Measurements from ENCODE around the gene PRCD.

PRCD gene

DNA sequence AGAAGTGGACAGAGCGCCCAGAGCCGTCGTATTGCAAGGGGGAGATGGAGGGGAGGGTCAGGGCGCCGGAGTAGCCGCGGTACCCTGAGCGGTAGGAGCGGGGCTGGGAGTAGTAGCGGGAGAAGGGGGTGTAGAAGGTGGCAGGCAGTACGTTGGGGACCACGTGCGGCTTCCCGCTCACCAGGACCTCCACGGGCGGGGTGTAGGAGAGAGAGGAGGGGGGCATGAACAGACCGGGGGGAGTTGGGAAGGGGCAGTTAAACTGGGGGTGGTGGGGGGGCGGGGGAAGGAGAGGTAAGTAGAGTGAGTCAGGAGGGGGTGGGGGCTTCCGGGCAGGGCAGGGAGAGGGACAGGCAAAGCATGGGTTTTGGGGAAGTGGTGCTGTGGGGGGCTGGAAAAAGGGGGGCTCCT, 29.0 kb downstream of the PRCD start:
- no peak for DNase-seq (ENCODE audit: low read depth in 2 of 3, low spot score in 1 of 3)

DNA sequence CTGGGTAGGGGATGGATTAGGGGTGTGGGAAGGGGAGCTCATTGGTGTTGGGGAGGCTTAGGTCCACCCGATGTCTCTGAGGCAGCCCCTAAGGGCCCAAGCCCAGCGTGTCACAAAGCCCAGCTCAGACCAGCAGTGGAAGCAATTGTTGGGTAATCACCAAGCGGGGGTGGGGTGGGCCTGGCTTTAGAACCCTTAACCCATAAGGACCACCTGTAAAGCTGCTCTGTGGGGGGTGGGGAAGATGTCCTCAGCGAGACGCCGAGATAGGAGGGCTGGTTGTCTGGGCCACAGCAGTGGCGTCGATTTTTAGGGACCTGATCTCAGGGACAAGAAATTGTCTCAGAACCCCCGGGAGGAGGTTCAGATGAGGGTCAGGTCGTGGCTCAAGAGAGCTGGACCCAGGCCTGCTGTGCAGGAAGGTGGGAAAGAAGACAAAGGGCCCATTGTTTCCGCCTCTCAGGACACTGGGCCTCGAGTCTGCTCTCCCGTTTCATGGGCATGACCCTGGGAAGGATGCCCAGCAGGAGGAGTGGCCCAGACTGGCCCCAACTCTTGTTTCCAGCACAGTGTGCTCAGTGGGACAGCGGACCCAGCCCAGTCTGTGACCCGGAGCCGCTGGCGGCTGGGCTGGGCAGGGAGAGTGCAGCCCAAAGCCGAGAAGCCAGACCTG, 29.9 kb downstream of the PRCD start:
- no peak for DNase-seq (ENCODE audit: low read depth in 2 of 3, low spot score in 1 of 3)

DNA sequence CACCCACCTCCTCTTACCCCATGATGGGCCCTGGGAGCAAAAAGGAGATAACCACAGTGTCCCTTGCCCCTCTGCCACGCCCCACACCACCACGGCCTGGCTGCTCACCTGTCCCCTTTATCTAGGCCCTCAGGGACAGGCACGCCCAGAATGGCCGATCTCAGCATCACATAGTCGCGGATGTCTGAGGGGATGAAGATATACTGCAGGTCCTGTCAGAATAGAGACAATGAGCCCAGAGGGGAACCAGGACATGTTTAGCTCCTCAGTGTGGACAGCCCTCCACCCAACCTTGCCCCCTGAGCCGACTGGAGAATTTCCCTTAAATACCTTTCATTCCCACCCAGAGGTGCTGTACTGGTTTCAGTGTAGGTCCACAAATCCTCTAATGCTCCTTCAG, 30.6 kb downstream of the PRCD start:
- DNase-seq (ENCODE audit: low read depth in 2 of 3, low spot score in 1 of 3), result no peak

DNA sequence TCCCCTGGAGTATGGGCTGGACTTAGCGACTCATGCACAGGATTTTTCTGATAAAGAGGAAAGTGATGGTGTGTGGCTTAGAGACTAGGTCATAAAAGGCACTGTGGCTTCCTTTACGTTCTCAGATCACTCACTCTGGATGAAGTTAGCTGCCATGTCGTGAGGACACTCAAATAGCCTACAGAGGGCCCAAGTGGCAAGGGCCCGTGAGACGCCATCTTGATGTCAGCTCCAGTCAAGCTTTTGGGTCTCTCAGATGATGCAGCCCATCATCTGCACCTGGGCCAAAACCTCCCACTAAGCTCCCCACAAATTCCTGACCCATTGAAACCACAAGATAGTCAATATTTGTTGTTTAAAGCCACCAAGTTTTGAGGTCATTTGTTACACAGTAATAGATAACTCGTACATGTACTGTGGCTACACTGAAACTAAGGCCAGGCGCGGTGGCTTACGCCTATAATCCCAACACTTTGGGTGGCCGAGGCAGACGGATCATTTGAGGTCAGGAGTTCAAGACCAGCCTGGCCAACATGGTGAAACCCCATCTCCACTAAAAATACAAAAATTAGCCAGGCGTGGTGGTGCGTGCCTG, 31.1 kb downstream of the PRCD start:
- no peak for DNase-seq (ENCODE audit: low read depth in 2 of 3, low spot score in 1 of 3)

DNA sequence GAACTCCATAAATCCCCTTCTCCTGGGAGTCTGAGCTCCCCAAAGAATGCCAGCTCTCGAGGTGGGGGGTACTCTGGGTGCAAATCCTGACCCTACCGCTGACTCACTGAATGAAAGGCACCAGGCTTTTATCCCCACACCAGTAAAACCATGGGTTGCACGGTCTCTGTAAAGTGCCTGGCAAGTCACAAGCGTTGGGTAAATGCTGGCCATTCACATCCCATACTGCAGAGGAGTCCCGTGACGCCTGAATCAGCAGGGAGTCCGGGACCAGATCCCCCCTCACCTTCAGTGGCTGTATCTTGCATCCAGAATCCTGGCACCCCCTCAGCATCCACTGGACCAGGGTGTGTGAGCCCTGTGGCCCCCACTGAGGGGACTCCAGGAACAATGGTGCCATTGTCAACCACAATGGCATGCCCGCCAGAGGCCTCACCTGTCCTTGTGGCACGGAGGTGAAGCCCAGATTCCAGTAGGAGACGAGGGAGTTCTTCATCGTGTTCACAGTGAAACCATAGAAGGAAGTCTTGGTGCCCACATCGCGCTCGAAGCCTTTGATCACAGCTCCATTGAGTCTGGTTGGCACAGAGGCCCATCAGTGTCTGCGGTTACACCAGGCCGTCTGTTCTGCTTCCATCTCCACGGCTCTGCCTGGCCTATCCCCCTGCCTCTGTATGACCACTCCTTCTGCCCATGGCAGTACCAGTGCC, 32.5 kb downstream of the PRCD start:
- no peak for DNase-seq (ENCODE audit: low read depth in 2 of 3, low spot score in 1 of 3)

DNA sequence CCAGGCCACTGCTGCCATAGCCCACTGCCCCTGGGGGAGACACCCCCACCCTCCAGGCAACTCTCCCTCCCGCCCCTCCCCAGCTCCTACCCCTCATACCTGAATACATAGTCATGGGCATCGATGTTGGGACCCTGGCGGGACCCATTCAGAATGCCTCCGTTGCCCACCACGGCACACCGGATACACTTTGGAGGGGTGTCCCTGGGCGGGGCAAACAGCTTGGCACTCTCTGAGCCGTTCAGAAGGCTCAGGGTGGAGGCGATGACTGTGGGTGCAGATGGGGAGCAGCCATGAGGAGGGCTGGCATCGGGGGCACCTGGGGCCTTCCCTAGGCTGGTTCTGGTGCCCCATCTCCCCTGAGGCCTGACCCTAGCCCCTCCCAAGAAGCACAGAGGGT, 33.3 kb downstream of the PRCD start:
- DNase-seq (ENCODE audit: low read depth in 2 of 3, low spot score in 1 of 3), result no peak

DNA sequence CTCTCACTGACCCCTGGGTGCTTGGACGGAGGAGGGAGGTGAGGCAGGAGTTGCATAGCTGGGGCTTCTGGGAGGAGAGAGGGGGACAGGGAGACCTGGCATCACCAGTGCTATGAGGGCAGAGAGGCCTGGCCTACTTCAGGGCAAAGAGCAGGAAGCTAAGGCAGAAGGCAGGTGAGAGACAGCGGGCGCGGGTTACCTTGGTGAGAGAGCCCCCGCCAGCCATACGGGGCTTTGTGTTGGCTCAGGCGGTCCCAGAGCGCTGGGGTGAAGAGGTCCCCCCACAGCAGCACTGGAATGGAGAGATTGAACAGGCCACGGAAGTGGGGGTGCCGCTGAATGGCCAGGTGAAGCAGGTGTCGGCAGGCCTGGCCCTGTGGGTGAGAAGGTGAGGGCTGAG, 34.3 kb downstream of the PRCD start:
- no peak for DNase-seq (ENCODE audit: low read depth in 2 of 3, low spot score in 1 of 3)

DNA sequence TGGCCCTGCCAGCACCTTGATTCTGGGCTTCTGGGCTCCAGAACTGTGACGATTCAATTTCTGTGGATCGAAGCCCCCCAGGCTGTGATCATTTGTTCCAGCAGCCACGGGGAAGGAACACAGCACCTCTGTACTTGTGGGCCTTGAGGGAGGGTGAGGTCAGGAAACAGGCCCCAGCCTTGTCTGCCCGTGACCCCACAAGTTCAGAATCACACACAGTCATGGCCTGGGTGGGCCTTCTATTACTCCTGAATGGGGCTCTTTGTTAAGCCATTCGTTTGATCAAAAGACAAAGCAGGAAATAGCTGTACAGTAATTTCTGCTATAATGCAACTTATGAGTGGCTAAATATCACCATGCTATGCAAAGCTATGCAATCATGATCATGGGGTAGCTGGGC, 35.7 kb downstream of the PRCD start:
- DNase-seq (ENCODE audit: low read depth in 2 of 3, low spot score in 1 of 3), result no peak

DNA sequence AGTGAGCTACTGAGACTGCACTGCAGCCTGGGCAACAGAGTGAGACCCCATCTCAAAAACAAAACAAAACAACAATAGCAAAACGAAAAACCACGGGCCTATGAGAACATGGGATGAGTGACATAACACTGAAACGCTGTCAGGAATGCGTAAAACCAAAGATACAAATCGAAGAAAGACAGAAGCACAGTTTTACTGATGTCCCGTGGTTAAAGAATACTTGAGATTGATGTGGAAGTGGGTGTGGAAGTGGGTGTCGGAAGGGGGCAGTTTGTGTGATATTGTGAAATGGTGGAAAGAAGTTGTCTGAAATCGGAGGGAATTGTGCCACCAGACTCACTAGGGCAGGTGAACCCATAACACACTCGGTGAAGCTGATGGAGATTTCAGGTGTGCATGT, 36.3 kb downstream of the PRCD start:
- no peak for DNase-seq (ENCODE audit: low read depth in 2 of 3, low spot score in 1 of 3)

DNA sequence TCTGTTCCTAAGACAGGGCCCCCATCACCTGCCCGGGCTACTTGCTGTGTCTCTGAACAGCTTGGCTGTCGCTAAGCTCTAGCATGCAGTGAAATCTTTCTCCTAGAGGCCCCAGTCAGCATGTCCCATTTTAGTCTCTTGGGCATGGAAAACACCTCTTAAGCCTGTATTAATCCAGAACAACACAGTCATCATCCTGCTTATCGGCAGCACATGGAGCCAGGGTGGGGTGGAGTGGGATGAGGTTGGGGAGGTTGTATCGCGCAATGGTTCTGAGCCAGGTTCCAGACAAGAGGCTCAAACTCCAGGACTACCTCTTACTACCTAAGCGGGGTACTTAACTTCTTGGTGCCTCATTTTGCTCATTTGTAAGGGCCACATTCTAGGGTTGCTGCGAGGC, 38.0 kb downstream of the PRCD start:
- no peak for DNase-seq (ENCODE audit: low read depth in 2 of 3, low spot score in 1 of 3)

DNA sequence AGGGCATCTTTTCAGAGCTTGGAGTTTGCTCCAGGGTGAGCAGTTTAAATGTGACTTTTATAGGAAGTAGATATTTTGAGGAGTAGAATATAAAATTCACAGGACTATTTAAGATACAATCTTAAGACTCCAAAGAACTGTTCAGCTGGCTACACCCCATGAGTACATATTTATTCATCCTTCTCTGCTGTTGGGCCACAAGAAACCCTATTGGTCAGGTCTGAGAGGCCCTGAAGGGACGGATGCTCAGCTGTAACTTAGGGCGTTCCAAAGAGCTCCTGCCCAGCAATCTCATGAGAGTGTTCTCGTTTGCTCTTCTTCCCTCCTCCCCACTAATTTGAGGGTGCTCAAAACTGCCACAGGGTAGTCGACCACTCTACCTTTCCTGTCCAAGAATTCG, 38.5 kb downstream of the PRCD start:
- no peak for DNase-seq (ENCODE audit: low read depth in 2 of 3, low spot score in 1 of 3)

DNA sequence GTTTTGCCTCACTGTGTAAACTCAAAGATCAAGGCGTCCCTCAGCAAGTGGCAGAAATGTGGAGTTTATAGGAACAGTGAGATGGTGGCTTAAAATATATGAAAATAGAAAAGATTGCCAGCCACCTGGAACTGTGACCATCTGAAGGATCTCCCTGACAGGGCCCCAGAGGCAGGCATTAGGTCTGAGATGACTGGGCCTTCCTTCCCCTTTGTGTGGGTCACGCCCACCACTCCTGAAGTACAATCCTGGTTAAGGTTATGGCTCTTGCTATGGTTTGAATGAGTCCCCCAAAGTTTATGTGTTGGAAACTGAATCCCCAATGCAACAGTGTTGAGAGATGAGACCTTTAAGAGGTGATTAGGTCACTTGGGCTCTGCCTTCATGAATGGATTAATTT, 39.4 kb downstream of the PRCD start:
- no peak for DNase-seq (ENCODE audit: low read depth in 2 of 3, low spot score in 1 of 3)

DNA sequence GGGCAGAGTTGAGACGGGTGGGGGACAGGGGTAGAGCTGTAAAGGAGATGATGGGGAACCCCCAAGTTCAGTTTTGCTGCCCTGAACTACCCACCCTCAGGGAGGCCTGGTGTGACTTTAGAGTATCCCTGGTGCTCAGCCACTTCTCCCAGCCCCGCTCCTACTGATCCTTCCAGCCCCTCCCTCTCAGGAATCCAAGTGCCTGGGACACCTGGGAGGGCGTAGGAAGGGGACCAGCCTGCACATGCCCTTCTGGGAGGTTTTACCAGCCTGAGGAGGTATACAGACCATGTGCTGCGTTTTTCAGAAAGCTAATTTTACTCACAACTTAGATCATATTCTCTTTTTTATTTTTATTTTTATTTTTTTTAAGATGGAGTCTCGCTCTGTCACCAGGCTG, 41.7 kb downstream of the PRCD start:
- DNase-seq (ENCODE audit: low read depth in 2 of 3, low spot score in 1 of 3), result no peak

DNA sequence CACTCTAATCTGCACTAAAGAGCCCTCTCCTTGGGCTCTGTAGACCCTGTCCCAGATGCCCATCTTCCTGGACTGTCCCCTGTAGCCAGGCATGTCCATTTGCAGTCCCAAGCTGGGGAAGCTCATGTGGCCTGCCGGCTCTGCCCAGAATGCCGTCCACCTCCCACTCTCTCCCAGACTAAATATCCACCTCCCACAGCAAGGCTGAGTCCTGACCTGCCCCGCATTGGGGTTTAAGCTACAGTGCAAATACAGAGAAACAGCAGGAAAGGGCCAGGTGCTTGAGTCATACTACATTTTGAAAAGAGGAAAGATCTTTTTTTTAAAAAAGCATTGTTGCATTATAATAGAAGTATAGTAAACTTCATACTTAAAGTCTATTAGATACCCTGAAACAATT, 42.8 kb downstream of the PRCD start:
- no peak for DNase-seq (ENCODE audit: low read depth in 2 of 3, low spot score in 1 of 3)

DNA sequence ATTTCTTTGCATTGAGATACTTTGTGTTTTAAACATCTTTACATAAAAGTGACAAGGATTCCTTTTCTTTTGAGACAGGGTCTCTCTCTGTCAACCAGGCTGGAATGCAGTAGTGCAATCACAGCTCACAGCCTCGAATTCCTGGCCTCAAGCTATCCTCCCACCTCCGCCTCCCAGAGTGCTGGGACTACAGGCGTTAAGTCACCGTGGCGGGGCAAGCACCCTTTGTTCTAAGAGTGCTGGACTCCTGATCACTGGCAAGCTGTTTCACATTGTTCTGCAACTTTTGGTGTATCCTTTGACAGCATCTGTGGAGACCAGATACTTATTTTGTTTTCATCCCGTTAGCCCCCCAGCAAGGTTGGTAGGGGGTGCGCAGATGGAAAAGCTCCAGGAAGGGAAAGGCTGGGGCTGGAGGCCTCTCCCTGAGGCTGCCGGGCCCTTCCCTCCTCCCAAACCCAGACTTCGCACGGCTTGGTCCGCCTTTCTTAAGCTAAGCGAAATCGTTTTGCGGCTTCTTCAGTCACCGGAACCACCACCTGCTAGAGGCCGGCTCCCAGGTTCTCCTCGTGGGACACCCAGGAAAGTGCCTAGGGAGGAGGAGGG, 44.7 kb downstream of the PRCD start:
- DNase-seq (ENCODE audit: low read depth in 2 of 3, low spot score in 1 of 3), result no peak

DNA sequence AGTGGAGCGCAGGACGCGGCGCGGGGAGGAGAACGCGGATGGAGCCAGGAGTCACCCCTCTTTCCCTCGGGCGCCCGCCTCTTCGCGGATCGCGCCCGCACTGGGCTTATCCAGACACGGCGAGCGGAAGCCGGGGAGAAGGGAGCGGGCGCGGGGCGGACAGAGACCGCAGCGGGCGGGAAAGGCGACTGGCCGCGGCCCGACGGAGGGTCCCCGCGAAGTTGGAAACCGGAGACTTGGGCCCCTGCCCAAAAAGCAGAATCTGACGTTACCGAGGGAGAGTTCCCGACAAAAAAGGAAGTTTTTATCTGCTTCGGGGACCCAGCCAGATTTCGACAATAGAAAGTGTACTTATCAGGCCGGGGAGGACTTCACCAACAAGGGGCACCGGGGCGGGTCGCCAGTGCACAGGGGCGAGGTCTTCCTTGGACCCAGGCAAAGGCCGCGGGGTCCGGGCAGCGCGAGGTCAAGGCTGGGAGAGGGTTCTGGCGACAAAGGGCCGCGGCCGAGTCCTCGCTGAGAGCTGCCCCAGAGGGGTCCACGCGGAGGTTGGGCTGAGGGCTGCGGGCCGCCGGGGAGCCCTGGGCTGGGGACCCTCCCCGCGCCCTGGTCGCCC, 45.3 kb downstream of the PRCD start:
- DNase-seq (ENCODE audit: low read depth in 2 of 3, low spot score in 1 of 3), result no peak

DNA sequence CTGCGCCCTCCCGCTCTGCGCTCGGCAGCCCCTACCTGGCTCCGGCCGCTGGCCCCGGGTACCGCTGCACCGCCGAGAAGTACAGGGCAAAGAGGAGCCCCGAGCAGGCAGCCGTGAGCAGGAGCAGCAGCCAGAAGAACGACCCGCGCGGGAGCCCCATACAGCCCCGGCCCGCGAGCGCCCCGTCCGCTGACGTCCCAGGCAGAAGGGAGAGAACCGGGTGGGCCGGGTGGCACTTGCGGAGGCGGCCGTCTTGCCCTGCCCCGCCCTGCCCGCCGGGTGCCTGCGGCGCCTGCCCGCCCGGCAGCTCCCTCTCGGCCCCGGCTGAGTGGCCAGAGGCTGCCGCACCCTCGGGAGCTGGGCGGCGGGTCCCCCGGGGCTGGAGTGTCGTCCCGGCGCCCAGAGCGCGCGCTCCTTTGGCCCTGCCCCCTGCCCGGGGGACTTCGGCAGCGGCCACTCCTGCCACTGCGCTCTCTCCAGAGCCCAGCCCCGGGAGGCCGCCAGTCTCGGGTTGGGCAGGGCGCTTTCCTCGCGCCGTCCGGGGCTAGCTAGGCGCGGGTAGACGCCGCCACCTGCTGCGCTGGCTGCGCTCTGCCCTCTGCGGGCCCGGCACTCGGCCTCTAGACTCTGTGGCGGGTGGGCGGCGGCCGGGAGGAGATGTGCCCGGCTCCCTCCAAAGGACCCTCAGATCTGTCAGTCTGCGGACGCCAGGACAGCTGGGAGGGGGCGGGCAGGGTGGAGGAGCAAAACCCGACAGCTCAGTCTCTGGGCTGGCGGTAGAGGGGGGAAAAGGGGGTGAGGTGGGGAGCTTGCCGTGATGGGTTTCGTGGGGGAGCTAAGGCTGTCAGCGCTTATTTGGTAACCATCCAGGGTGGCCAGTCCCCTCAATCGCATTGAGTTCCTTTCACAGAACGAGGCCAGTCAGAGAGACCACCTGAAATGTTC, 46.1 kb downstream of the PRCD start, which contains the start of gene ST6GALNAC2:
TSS of gene ST6GALNAC2 (minus strand) at position 212 of the 945 bp plus-strand sequence. CDS start at position 160, 52 bp downstream.
- peak in 1 of 3 donors; percentile 25 for DNase-seq (ENCODE audit: low read depth in 2 of 3, low spot score in 1 of 3)

DNA sequence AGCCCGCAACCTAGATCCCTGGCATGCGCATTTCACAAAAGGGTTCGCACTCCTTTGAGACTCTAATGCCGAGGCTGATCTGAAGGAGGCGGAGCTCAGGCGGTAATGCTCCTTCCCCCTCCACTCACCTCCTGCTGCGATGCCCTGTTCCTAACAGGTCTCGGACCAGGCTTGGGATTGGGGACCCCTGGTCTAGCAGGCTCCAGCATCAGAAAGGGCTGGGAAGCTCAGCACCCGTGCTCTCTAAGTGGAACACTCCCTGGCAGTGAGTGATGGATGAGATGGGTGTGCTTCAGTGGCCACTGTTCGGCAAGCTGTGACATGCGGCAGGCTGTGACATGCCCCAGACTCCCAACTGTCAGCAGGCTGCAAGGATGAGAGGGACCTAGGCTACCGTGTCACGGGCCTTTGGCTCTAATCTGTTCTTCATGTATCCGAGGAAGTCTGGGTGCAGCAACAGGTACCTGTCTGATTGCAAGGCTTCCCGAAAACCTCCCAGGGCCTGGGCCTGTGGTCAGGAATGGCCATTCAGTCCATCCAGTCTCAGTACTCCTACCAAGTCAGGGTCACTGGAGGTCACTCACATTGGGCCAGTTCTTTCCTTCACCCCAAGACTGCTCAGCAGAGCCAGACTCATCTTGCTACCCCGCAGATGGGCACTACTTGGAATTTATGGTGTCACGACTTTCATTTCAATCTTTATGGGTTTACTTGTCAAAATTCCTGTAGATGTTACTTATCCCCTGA, 47.1 kb downstream of the PRCD start:
- DNase-seq (ENCODE audit: low read depth in 2 of 3, low spot score in 1 of 3), result no peak

DNA sequence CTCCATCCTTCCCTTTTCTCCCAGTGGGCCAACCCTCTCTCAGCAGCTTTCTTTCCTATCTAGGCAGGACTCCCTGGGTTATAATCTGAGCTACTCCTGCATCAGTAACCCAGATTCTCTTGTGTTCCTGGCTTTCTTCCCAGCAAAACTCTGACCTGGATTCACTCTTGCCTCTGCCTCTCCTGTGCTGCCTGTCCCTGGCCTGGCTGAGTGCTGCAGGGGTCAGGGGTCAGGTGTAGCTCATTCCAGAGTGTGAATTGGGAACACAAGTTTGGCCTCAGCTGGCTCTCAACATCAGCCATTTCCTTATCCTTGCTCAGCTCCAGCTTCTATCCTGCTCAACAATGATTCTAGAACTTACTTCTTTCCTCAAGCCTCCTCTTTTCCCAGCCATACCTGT, 48.3 kb downstream of the PRCD start:
- DNase-seq (ENCODE audit: low read depth in 2 of 3, low spot score in 1 of 3), result no peak

DNA sequence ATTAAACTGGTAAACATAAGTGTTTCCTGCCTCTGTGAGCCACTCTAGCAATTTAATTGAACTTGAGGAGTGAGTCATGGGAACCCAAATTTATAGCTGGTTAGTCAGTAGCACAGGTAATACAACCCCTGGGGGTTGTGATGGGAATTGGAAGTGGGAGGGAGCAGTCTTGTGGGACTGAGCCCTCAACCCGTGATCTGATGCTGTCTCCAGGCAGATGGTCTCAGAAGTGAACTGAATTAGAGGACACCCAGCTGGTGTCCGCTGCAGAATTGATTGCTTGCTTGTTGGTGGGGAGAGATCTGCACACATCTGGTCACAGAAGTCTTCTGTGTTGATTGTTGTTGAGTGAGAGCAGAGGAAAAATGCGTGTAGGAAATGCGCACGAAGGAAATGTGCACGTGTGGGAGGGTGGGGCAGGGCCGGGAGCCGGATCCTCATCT, 53.6 kb downstream of the PRCD start:
- DNase-seq (ENCODE audit: low read depth in 2 of 3, low spot score in 1 of 3), result no peak
